Astrocyte (in vitro differentiated cells and primary cell): ENCODE results near the gene ZNRF4.

ENCODE experiments used
- EZH2 ChIP-seq: IDR thresholded peaks from 2 replicates; pipeline ENCODE4 v1.6.1; 2012; ENCODE audit warnings: mild to moderate bottlenecking, low read length, inconsistent platforms; ENCODE audit not compliant: insufficient read depth
- TF ChIP-seq, protein P1 (sequence below): IDR thresholded peaks from 2 replicates; pipeline ENCODE4 v1.5.1; 2011; ENCODE audit warnings: low read depth, mild to moderate bottlenecking, inconsistent platforms, low read length, moderate library complexity; ENCODE audit not compliant: insufficient read depth

DNA sequence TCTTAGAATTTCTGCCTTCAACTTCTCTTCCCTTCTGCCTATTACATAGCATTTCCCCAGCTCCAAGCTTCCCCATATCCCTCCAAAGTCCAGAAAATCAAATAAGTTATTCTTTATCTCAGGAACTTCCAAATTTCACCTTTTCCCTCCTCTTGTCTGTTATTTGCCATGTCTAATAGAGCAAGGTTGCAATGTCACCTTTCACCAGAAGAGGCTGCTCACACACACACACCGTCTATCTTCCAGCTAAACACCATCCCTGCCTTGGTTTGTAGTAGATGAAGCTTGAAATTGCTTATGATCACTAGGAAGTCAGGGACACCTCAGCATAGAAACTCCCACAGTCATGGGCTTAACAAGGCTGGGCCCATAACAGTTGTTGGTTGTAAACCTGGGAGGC lies 48.4 kb downstream of the ZNRF4 start:
- TF ChIP-seq, protein P1, sequence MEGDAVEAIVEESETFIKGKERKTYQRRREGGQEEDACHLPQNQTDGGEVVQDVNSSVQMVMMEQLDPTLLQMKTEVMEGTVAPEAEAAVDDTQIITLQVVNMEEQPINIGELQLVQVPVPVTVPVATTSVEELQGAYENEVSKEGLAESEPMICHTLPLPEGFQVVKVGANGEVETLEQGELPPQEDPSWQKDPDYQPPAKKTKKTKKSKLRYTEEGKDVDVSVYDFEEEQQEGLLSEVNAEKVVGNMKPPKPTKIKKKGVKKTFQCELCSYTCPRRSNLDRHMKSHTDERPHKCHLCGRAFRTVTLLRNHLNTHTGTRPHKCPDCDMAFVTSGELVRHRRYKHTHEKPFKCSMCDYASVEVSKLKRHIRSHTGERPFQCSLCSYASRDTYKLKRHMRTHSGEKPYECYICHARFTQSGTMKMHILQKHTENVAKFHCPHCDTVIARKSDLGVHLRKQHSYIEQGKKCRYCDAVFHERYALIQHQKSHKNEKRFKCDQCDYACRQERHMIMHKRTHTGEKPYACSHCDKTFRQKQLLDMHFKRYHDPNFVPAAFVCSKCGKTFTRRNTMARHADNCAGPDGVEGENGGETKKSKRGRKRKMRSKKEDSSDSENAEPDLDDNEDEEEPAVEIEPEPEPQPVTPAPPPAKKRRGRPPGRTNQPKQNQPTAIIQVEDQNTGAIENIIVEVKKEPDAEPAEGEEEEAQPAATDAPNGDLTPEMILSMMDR: peak; percentile 8
- TF ChIP-seq EZH2: no peak
